IPS-18a (cell line): ENCODE data around the gene TMEM220.
"Not testable (repeated sequence)": the region's sequence is repeated elsewhere in the genome, so short reads cannot be mapped to it uniquely, and the experiment has no call there.

Experiments used
- H3K27ac ChIP-seq: one replicate; pipeline ENCODE4 v1.5.1; 2013; ENCODE audit warnings: low read length
- H3K27me3 ChIP-seq: one replicate; pipeline ENCODE4 v1.6.1; 2013; ENCODE audit warnings: mild to moderate bottlenecking, low read length; ENCODE audit not compliant: control insufficient read depth, insufficient read depth
- H3K36me3 ChIP-seq: one replicate; pipeline ENCODE4 v1.6.1; 2013; ENCODE audit warnings: low read depth, low read length; ENCODE audit not compliant: control insufficient read depth
- H3K4me1 ChIP-seq: one replicate; pipeline ENCODE4 v1.6.1; 2013; ENCODE audit warnings: low read depth, low read length; ENCODE audit not compliant: control insufficient read depth
- H3K4me3 ChIP-seq: one replicate; pipeline ENCODE4 v1.5.1; 2013; ENCODE audit warnings: low read length
- H3K9ac ChIP-seq: one replicate; pipeline ENCODE4 v1.6.1; 2013; ENCODE audit warnings: mild to moderate bottlenecking, low read length, moderate library complexity
- H3K9me3 ChIP-seq: one replicate; pipeline ENCODE4 v1.6.1; 2013; ENCODE audit warnings: low read depth, low read length; ENCODE audit not compliant: control insufficient read depth

TMEM220 gene

GRCh38 chr17:10737736-10738135 lies 7.9 kb upstream of the TMEM220 start:
- no peak overlapping the region for H3K27ac ChIP-seq
- no peak overlapping the region for H3K4me3 ChIP-seq
- no peak overlapping the region for H3K9ac ChIP-seq
- H3K36me3 ChIP-seq: no peaks in the 10 kb centered on the region
- H3K9me3 ChIP-seq: no peaks in the 10 kb centered on the region
- no peaks in the 10 kb centered on the region for H3K27me3 ChIP-seq
- H3K4me1 ChIP-seq: peaks cover 4% of the 10 kb centered on the region

- Histone ChIP-seq H3K4me1 (peaks cover 7% of the 10 kb centered on the region), H3K27ac (no peak overlapping the region), H3K4me3 (no peak overlapping the region), H3K9ac (no peak overlapping the region), H3K27me3 (no peaks in the 10 kb centered on the region), H3K36me3 (no peaks in the 10 kb centered on the region), H3K9me3 (no peaks in the 10 kb centered on the region)
Measured at GRCh38 chr17:10737168-10737622, 7.4 kb upstream of the TMEM220 start.

- H3K27ac ChIP-seq: no peak overlapping the region
- no peak overlapping the region for H3K9ac ChIP-seq
- H3K4me3 ChIP-seq: no peak overlapping the region
- H3K4me1 ChIP-seq: peaks cover 7% of the 10 kb centered on the region
- no peaks in the 10 kb centered on the region for H3K27me3 ChIP-seq
- H3K36me3 ChIP-seq: no peaks in the 10 kb centered on the region
- no peaks in the 10 kb centered on the region for H3K9me3 ChIP-seq
Measured at GRCh38 chr17:10735821-10736220, 6.0 kb upstream of the TMEM220 start.

- Histone ChIP-seq H3K9me3 (no peaks in the 10 kb centered on the region), H3K4me3 (no peak overlapping the region), H3K27ac (no peak overlapping the region), H3K36me3 (no peaks in the 10 kb centered on the region), H3K9ac (no peak overlapping the region), H3K27me3 (no peaks in the 10 kb centered on the region), H3K4me1 (peaks cover 7% of the 10 kb centered on the region)
Measured at GRCh38 chr17:10735251-10735650, 5.4 kb upstream of the TMEM220 start.

GRCh38 chr17:10733666-10734065 lies 3.8 kb upstream of the TMEM220 start:
- Histone ChIP-seq H3K9me3 (no peaks in the 10 kb centered on the region), H3K27ac (no peak overlapping the region), H3K27me3 (peaks cover 5% of the 10 kb centered on the region), H3K4me3 (no peak overlapping the region), H3K36me3 (no peaks in the 10 kb centered on the region), H3K4me1 (peaks cover 11% of the 10 kb centered on the region), H3K9ac (no peak overlapping the region)

- not testable (repeated sequence) for H3K36me3 ChIP-seq, H3K4me1 ChIP-seq, H3K4me3 ChIP-seq, H3K27me3 ChIP-seq, H3K27ac ChIP-seq, H3K9me3 ChIP-seq, H3K9ac ChIP-seq
Measured at GRCh38 chr17:10732121-10732520, 2.3 kb upstream of the TMEM220 start.

GRCh38 chr17:10731408-10731879 lies 1.6 kb upstream of the TMEM220 start:
- peaks cover 5% of the 10 kb centered on the region for H3K27me3 ChIP-seq
- no peak overlapping the region for H3K27ac ChIP-seq
- H3K9ac ChIP-seq: peak overlapping the region; percentile 46
- peaks cover 9% of the 10 kb centered on the region for H3K4me1 ChIP-seq
- H3K4me3 ChIP-seq: peak overlapping the region; percentile 67
- no peaks in the 10 kb centered on the region for H3K9me3 ChIP-seq
- H3K36me3 ChIP-seq: no peaks in the 10 kb centered on the region

GRCh38 chr17:10730247-10730646 lies 424 bp upstream of the TMEM220 start:
- H3K9me3 ChIP-seq, H3K27me3 ChIP-seq, H3K4me1 ChIP-seq, H3K36me3 ChIP-seq: not testable (repeated sequence)
- peak overlapping the region; percentile 67 for H3K4me3 ChIP-seq
- peak overlapping the region; percentile 28 for H3K27ac ChIP-seq
- peak overlapping the region; percentile 73 for H3K9ac ChIP-seq

- Histone ChIP-seq H3K4me3 (no peak overlapping the region), H3K27me3 (peaks cover 5% of the 10 kb centered on the region), H3K9me3 (no peaks in the 10 kb centered on the region), H3K4me1 (peaks cover 9% of the 10 kb centered on the region), H3K27ac (no peak overlapping the region), H3K9ac (no peak overlapping the region), H3K36me3 (no peaks in the 10 kb centered on the region)
Measured at GRCh38 chr17:10728331-10728892, 1.4 kb downstream of the TMEM220 start.

- Histone ChIP-seq H3K27ac (no peak overlapping the region), H3K4me3 (no peak overlapping the region), H3K27me3 (peaks cover 5% of the 10 kb centered on the region), H3K36me3 (no peaks in the 10 kb centered on the region), H3K9me3 (no peaks in the 10 kb centered on the region), H3K4me1 (peaks cover 5% of the 10 kb centered on the region), H3K9ac (no peak overlapping the region)
Measured at GRCh38 chr17:10727192-10727591, 2.6 kb downstream of the TMEM220 start.

- Histone ChIP-seq H3K36me3 (no peaks in the 10 kb centered on the region), H3K27ac (no peak overlapping the region), H3K9me3 (no peaks in the 10 kb centered on the region), H3K27me3 (peaks cover 5% of the 10 kb centered on the region), H3K4me3 (no peak overlapping the region), H3K9ac (no peak overlapping the region), H3K4me1 (peaks cover 5% of the 10 kb centered on the region)
Measured at GRCh38 chr17:10726196-10726595, 3.6 kb downstream of the TMEM220 start.

- peaks cover 5% of the 10 kb centered on the region for H3K27me3 ChIP-seq
- no peaks in the 10 kb centered on the region for H3K9me3 ChIP-seq
- H3K27ac ChIP-seq: no peak overlapping the region
- H3K4me3 ChIP-seq: no peak overlapping the region
- peaks cover 5% of the 10 kb centered on the region for H3K4me1 ChIP-seq
- no peaks in the 10 kb centered on the region for H3K36me3 ChIP-seq
- H3K9ac ChIP-seq: no peak overlapping the region
Measured at GRCh38 chr17:10725262-10725661, 4.6 kb downstream of the TMEM220 start.
